ENCODE data around the gene C19orf85. TPM values are rescaled to one million over a fixed set of nuclear protein-coding genes. Genes with fewer than 3 reads are reported as not detected.
"Not testable (repeated sequence)": the region's sequence is repeated elsewhere in the genome, so short reads cannot be mapped to it uniquely, and the experiment has no call there.

The C19orf85 gene
- 0.07 TPM in 1 of 2 replicates, not detected in the other for total RNA-seq (2014; rRNA removed; shearing (Covaris generic))

DNA sequence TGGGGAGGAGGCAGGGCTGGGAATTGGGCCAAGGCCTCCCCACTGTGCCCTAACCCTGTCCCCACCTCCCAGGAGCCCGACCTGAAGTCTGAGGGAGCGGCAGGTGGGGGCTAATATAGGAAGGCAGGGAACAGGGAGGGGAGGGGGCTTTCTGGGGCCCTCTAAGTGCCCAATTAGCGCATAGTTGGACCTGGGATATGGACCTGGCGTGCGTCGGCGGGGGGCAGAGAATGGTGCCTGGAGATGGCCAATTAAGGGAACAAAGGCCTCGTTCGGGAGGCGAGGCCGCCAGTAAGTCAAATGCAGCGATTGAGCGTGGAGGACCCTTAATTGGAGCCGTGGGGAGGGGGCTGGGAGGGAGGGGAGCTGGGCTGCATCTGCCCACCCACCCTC lies at the start of gene C19orf85:
Gene C19orf85, minus strand, starts transcription at position 90 of the 393 bp plus-strand sequence. CDS start 197 bp downstream, outside the sequence.
- no peak for DNase-seq (ENCODE audit: low spot score)

DNA sequence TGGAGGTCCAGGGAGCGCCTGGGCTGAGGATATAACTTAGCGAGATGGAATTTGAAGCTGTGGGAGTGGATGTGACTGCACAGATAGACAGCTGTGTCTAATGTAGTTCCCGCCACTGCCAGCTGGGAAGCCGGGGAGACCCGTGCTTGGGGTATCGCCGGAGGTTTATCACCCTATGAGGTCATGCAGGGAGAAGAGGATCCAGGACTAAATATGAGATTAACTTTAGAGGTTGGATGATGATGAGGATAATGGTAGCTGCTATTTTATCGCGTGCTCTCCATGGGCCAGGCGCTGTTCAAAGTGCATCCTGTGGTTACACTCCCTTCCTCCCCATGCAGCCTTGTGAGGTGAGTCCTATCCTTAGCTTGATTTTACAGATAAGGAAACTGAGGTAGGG lies 43.6 kb upstream of the C19orf85 start:
- DNase-seq (ENCODE audit: low spot score): no peak

DNA sequence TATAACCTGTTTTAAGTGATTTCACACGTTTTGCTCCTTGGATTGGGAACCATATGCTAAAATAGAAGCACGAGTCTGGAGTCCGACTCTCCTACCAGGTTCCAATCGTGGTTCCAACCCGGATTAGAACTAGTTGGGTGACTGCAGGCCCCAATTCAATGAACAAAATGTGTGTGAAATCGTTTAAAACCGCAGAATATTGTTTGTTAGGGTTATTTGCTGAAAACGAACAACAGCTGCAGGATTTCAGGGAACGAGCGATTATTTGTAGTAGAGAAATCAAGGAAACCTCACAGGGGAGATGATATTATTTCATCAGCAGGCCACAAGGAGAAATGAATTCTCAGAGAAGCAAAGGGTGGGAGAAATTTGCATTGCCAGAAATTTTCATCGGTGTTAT lies 40.4 kb upstream of the C19orf85 start:
- DNase-seq (ENCODE audit: low spot score): no peak

DNA sequence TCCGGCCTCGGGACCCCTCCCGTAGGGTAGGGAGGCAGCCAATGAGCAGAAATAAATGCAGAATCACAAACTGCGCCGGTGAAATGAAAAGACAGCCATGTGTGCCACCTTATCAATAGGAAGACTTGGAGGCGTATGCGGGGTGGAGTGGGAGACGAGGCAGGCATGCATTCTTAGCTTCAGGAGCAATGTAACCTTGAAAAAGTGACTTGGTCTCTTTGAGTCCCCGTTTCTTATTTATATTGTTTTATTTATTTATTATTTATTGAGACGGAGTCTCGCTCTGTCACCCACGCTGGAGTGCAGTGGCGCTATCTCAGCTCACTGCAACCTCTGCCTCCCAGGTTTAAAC lies 39.7 kb upstream of the C19orf85 start:
- no peak for DNase-seq (ENCODE audit: low spot score)

DNA sequence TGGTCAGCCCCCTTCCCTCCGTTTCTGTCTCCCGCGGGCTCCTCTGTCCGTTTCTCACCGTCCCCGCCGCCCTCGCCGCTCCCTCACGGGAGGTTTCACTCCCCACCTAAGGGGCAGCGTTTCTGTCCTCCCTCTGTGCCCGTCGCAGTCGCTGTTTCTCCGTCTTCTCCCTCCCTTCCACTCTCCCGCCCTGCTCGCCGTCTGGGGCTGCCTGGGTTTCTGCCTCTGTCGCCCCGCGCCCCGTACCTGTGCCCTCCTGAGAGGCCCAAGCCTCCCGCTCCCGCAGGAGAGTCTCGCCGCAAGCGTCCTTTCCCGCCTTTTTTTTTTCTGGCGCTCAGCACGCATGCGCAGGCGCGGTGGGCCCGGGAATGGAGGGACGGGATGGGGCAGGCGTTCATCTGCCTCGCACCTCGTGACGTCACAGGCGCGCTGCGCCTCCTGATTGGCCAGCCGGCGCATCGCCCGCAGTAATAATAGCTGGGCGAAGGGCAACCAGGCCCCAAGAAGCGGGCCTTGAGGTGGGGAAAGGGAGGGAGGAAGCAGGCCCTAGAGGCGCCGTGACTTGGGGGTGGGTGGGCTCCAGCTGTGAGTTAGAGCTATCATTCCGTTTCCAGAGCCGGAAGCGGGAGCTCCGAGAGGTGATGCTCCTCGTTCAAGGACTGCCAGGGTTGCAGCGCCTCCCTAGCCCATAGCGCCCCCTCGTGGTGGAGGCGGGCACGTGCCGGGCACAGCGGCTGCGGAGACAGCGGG lies 39.1 kb upstream of the C19orf85 start:
- peak; percentile 96 for DNase-seq (ENCODE audit: low spot score)

DNA sequence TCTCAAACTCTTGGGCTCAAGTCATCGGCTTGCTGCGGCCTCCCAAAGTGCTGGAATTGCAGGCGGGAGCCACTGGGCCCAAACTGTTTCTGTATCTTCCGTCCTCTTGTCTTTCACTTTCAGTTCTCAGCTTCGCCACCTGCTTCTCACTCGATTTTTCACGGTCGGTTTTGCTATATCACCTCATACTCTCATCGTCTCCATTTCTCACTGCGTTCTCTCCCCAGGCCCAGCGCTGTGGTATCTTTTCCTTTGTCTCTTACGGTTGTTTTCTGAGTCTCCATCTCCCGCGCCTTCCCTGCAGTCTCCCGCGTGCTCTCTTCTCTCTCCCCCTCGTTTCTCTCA lies 38.6 kb upstream of the C19orf85 start:
- no peak for DNase-seq (ENCODE audit: low spot score)

DNA sequence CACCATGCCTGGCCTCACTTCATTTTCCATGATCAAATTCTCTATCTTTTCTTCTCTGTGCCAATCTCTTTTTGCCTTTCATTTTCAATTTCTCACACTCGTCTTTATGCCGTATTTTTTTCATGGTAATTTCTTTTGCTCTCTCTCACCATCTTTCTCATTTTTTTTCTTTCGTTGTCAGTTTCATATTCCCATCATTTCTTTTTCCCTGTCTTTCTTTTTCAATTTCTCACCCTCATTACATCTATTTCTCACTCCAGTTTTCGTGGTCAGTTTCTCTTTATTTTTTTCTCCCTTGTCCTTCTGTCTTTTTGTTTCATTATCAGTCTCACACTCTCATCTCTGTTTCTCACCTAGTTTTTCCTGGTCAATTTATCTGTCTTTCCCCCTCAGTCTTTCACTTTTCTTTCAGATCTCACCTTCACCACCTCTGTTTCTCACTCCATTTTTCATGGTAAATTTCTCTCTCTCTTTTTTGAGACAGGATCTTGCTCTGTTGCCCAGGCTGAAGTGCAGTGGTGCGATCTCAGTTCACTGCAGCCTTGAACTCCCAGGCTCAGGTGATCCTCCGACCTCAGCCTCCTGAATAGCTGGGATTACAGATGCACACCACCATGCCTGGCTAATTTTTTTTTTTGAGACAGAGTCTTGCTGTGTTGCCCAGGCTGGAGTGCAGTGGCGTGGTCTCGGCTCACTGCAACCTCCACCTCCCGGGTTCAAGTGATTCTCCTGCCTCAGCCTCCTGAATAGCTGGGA lies 37.8 kb upstream of the C19orf85 start:
- DNase-seq (ENCODE audit: low spot score): no peak

DNA sequence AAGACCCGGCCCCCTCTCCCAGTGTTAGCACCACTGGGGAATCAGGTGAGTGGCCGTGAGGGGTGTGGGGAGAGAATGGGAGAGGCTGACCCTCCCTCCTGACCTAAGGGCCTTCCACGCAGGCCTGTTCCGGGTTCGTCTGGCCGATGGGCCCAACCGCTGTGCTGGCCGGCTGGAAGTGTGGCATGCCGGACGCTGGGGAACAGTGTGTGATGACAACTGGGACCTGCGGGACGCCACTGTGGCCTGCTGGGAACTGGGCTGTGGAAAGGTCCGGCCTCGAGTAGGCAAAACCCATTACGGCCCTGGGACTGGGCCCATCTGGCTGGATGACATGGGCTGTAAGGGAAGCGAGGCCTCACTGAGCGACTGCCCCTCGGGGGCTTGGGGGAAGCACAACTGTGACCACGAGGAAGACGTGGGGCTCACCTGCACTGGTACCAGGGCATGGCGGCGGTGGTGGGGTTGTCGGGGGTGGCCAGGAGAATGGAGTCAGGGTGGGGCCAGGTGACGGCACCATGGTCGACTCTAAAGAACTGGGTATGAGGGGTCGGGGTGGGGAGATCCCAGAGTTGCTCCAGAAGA lies 35.9 kb upstream of the C19orf85 start:
- no peak for DNase-seq (ENCODE audit: low spot score)

DNA sequence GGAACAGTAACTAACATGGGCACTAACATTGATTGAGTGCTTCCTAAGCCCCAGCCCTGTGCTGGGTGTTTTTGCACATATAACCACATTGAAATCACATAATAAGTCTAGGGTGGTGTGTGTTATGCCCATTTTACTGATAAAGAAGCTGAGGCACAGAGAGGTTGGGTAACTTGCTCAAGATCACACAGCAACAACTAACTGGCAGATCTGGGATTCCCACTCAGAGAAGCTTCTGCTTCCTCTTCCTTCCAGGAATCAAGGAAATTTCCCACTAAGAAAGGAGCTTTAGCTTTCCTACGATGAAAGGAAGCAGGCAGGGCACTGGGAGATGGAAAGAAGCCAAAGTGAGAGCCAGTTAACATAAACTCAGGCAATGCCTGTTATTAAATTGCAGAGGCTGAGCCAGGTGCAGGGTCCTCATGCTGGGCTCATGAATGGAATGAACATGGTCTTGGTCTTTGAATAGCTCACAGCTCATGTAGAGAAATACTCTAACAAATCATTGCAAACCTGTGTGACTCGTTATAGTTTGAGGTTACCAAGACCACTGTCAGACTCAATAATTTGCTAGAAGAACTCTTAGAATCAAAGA lies 33.8 kb upstream of the C19orf85 start:
- DNase-seq (ENCODE audit: low spot score): no peak

DNA sequence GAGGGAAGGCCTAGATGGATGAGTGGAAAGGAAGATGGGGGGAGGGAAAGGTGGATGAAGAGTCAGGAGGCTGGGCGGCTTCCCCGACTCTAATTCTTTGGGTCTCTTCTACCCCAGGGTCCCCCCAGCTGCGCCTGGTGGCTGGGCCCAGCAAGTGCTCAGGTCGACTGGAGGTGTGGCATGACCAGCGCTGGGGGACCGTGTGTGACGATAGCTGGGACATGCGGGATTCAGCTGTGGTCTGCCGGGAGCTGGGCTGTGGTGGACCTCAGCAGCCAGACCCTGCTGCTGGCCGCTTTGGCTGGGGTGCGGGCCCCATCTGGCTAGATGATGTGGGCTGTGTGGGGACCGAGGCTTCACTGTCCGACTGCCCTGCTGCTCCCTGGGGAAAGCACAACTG lies 33.2 kb upstream of the C19orf85 start:
- no peak for DNase-seq (ENCODE audit: low spot score)

DNA sequence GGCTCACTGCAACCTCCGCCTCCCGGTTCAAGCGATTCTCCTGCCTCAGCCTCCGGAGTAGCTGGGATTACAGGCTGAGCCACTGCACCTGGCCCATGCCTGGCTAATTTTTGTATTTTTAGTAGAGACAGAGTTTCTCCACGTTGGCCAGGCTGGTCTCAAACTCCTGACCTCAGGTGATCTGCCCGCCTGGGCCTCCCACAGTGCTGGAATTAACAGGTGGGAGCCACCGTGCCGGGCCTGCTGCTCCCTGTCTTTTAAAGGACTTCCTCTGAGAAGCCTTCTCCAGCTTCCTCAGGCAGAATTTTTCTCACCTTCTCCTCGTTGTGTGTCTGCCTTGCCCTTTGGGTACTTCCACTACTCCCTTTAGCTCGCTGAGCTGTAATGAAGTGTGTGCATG lies 32.3 kb upstream of the C19orf85 start:
- DNase-seq (ENCODE audit: low spot score): not testable (repeated sequence)

DNA sequence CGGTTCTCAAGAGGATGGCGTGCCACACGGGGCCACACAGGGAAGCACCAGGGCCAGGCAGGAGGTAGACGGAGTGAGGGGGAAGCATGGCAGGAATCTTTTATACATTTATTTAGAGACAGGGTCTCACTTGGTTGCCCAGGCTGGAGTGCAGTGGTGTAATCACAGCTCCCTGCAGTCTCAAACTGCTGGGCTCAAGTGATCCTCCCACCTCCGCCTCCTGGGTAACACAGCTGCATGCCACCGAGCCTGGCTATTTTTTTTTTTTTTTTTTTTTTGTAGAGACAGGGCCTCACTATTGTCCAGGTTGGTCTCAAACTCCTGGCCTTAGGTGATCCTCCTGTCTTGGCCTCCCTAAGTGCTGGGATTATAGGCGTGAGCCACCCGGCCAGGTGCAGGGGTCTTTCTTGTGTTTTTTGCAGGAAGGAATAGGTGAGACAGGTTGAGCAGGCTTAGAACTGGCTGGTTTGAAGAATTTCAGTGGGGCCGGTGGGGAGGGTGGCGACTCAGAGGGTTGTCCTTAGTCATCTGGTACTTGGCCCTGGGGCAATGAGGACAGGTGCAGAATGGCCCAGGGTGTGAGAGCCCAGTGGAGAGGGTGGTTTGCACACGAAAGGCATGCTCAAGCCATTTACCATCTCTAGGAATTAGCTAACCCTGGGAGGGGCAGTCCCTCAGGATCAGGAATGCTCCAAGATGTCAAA lies 31.2 kb upstream of the C19orf85 start:
- peak; percentile 46 for DNase-seq (ENCODE audit: low spot score)

DNA sequence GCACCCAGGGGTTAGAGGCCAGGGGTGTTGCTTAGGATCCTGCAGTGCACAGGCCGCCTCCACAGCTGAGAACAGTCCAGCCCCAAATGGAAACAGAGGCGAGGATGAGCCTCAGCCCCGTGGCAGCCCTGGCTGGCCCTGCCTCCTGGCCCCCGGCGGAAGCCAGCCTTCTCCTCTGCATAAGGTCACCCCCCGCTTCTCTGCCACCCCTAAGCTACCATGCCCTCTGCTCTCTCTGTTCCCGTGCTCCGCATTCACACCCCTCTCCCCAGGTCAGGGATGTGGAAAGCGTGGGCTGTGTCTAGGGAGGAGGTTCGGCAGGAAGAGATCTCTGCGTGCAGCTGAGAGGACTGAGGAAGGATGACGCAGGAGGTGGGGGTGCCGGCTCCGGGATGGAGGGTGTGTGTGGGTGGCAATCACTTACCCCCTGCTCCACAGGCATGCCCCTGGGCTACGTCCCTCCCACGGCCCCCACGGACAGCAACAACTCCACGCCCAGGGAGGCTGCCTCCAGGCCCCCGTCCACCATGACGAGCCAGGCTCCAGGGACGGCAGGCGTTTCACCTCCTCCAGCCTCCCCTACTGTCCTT lies 29.7 kb upstream of the C19orf85 start:
- no peak for DNase-seq (ENCODE audit: low spot score)

DNA sequence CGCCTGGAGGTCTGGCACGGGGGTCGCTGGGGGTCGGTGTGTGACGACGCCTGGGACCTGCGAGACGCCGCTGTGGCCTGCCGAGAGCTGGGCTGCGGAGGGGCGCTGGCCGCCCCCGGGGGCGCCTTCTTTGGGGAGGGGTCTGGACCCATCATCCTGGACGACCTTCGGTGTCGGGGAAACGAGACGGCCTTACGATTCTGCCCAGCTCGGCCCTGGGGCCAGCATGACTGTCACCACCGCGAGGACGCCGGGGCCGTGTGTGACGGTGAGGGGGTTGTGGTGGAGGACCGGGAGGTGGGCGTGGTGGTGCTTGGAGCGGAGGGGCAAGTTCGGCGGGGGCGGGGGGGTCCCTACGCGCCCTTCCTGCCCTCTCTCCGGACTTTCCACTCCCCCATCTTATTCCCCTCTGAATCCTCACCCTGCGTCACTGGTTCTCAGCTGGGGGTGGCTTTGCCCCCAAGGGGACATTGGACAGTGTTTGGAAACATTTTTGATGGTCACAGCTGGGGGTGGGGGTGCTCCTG lies 29.2 kb upstream of the C19orf85 start:
- DNase-seq (ENCODE audit: low spot score): no peak

DNA sequence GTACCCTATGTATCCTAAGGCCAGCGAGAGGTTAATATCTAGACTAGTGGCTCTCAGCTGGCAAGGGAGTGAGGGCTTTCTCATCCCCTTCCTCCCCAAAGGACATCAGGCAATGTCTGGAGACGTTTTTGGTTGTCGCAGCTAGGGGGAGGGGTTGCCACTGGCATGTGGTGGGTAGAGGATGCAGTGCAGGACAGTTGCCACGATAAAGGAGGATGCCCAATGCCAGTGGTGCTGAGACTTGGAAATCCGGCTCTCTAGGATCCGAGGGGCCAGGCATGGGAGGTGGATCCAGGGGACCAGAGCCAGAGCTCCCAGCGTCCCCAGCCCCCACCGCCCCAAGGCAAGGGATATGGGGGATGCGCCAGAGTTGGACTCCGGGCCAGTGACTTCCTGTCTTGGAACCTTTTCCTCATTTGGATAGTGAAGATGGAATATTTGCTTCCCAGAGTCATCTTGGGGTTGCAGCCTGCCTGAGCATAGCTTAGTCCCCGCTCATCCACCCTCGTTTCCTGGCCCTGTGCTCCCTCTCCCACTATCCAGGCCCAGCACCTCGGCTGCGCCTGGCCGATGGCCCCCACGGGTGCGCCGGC lies 28.6 kb upstream of the C19orf85 start:
- no peak for DNase-seq (ENCODE audit: low spot score)

DNA sequence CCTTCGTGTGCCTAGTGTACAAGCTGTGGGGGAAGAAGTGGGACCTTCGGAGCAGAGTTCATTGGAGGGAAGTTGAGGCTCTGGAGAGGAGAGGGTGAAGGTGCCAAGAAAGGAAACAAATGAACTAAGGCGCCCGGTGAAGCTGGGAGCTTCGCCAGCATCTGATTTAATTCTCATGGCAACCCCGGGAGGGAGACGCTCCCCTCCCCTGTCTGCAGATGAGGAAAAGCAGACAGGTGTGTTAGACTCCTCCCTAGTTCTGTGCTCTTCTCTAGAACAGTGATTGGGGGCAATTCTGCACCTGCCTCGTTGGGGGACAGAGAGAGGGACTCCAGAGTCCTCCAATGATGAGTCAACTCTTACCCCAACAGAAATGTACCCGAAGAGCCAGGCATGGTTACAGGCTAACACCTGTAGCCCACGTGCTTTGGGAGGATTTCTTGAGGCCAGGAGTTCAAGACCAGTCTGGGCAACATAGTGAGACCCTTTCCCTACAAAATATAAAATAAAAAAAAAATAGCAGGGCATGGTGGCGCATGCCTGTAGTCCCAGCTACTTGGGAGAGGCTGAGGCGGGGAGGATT lies 27.9 kb upstream of the C19orf85 start:
- no peak for DNase-seq (ENCODE audit: low spot score)

DNA sequence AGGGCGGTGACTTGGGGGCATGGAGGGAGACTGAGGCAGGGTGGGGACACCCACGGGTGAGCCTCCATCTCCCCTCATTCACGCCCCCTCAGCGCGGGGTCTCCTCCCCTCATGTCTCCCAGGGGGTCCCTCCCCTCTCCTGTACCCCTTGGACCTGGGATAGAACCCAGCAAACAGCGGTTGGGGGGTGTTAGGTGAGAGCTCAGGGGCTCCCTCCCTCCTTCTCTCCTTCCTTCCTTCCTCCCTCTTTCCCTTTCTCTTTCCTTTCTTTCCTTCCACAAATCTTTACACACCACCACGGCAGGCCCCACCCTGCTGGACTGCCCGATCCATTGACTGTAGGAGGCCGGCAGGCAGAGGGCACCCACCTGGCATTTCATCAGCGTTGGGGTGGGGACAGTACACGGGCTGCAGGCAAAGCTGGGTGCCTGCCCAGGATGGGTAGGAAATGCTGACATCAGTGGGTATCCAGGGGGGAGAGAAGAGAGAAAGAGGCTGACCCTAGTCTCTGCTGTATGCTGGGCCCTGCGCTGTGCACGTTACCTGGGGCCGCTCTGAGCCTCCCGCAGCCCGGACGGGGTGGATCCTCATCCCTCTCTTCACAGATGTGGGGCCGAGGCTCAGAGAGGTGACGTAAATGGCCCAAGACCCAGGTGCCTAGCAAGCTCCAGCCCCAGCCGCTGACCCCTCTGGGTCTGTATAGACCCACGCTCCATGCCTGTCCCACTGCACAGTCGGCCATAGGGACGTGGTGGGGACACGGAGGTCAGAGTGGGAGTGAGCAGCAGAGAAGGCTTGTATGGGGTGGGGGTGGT lies 27.2 kb upstream of the C19orf85 start:
- peak; percentile 46 for DNase-seq (ENCODE audit: low spot score)

DNA sequence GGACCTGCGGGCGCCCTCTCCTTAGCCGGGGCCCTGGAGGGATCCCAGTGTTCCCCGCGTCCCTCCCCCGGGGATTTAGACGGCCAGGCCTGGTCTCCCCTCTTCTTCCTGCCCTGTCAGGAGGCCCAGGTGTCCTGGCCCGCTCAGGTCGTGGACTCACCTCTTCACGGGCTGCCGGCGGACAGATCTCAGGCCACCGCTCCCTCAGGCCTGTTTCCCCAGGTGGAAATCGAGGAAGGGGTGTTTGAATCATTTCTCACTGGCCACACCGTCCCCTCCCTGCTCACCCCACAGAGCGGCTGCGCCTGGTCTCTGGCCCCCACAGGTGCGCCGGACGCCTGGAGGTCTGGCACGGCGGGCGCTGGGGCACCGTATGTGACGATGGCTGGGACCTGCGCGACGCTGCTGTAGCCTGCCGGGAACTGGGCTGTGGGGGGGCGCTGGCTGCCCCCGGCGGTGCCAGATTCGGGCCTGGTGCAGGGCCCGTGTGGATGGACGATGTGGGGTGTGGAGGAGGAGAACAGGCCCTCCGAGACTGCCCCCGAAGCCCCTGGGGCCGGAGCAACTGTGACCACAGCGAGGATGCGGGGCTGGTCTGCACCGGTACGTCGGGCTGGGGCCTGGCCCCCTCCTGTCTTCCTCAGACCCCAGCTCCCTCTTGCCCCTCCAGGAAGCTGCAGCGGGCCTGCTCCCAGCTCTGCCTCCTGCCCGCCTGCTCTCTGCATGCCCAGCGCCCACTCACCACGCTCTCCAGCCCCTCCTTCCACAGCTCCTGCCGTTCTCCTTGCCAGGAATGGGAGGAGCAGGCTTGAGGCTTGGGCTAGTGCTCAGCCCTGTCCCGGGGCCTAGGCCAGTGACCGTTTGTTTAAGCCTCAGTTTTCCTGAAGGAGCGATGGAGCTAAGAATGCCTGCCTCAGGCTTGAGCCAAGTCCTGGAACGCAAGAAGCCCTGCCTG lies 26.2 kb upstream of the C19orf85 start:
- DNase-seq (ENCODE audit: low spot score): no peak
